OCI-M2 (cell line): ENCODE results near the gene BMERB1.

Source experiments
- DNase-seq: peaks from one replicate; lab custom pipeline; 2025; ENCODE audit not compliant: unreplicated experiment; lab: John Stamatoyannopoulos, UW

Gene BMERB1

GRCh38 chr16:15494236-15494635 is 59.8 kb downstream of the BMERB1 start:
- DNase-seq: no peak

- no peak for DNase-seq
Observed at GRCh38 chr16:15495898-15496297, 61.5 kb downstream of the BMERB1 start.

- DNase-seq: no peak
Observed at GRCh38 chr16:15498427-15499175, 64.2 kb downstream of the BMERB1 start.

- DNase-seq: no peak
Observed at GRCh38 chr16:15502041-15502725, 67.8 kb downstream of the BMERB1 start.

- DNase-seq: no peak
Observed at GRCh38 chr16:15506441-15506840, 72.1 kb downstream of the BMERB1 start.

GRCh38 chr16:15507301-15507958 is 73.0 kb downstream of the BMERB1 start:
- DNase-seq: no peak

- DNase-seq: no peak
Observed at GRCh38 chr16:15507959-15508627, 73.7 kb downstream of the BMERB1 start.

GRCh38 chr16:15509051-15509592 is 74.7 kb downstream of the BMERB1 start:
- DNase-seq: no peak

GRCh38 chr16:15509593-15510535 is 75.5 kb downstream of the BMERB1 start:
- no peak for DNase-seq

- no peak for DNase-seq
Observed at GRCh38 chr16:15510992-15511391, 76.6 kb downstream of the BMERB1 start.

- DNase-seq: no peak
Observed at GRCh38 chr16:15511759-15512487, 77.5 kb downstream of the BMERB1 start.

GRCh38 chr16:15513156-15513555 is 78.8 kb downstream of the BMERB1 start:
- no peak for DNase-seq

GRCh38 chr16:15515992-15516391 is 81.6 kb downstream of the BMERB1 start:
- DNase-seq: no peak

- DNase-seq: no peak
Observed at GRCh38 chr16:15516609-15517008, 82.2 kb downstream of the BMERB1 start.

- no peak for DNase-seq
Observed at GRCh38 chr16:15517743-15518377, 83.5 kb downstream of the BMERB1 start.

- DNase-seq: no peak
Observed at GRCh38 chr16:15518381-15519351, 84.3 kb downstream of the BMERB1 start.

GRCh38 chr16:15519790-15520189 is 85.4 kb downstream of the BMERB1 start:
- no peak for DNase-seq

GRCh38 chr16:15521390-15521757 is 87.0 kb downstream of the BMERB1 start:
- no peak for DNase-seq
